ENCODE measurements around the gene MMAB. TPM values are rescaled to one million over a fixed set of nuclear protein-coding genes. Genes with fewer than 3 reads are reported as not detected.

MMAB gene
- total and polyA plus RNA-seq, 2 of the 13 experiments (the other 11 are each of a cell fraction or from before 2014, with no cell fraction given), result 26.1 to 77.3 TPM

DNA sequence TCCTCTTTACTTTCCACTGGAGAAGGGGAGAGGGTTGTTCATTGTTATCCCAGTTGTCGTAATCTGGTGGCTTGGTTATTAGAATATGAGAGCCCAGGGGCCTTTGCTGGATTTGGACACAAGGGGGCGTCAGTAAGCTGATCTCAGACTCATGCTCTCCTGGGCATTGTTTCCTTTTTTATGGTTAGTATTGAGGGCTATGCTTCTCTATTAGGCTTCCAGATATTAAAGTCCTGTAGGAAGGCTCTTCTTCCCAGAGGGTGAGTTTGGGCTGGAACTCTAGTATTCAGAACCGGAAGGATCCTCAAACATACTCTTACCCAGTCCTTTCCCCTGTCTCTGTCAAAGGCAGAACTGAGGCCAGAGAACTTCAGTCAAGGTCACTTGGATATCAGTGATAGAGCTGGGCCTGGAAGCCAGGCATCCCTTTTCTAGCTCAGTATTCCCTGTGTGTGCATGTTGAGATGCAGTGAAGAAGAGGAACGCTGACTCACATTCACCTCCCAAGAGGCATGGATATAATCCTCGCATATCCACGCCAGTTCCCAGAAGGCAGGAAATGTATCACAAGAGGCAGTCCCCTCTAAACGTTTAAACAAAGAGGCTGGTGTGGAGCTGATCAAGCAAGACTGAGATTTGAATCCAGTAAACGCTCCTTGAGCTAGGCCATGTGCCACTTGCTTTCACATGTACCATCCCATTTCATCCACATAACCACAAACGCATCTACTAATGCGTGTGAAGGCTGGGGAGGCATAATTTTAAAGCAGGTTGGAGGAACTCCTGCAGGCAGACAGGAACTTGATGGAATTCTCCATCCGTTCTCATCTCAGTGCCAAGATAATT is 54.3 kb downstream of the MMAB start (continued):
- TF ChIP-seq ZNF264 (CRISPR knock-in tag; IDR thresholded peaks at IDR 0.05) (0 out of 2 replicates have a peak, but pooled peaks have one; percentile 30), RFXANK (CRISPR knock-in tag; IDR thresholded peaks at IDR 0.05) (no peak), SYNCRIP (IDR thresholded peaks at IDR 0.05; ENCODE audit: insufficient read depth, low read depth, low read length) (no peak), NR3C1 (CRISPR knock-in tag; IDR thresholded peaks at IDR 0.05) (no peak)
- TF ChIP-seq, protein P1, sequence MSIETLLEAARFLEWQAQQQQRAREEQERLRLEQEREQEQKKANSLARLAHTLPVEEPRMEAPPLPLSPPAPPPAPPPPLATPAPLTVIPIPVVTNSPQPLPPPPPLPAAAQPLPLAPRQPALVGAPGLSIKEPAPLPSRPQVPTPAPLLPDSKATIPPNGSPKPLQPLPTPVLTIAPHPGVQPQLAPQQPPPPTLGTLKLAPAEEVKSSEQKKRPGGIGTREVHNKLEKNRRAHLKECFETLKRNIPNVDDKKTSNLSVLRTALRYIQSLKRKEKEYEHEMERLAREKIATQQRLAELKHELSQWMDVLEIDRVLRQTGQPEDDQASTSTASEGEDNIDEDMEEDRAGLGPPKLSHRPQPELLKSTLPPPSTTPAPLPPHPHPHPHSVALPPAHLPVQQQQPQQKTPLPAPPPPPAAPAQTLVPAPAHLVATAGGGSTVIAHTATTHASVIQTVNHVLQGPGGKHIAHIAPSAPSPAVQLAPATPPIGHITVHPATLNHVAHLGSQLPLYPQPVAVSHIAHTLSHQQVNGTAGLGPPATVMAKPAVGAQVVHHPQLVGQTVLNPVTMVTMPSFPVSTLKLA (IDR thresholded peaks at IDR 0.05), result no peak

DNA sequence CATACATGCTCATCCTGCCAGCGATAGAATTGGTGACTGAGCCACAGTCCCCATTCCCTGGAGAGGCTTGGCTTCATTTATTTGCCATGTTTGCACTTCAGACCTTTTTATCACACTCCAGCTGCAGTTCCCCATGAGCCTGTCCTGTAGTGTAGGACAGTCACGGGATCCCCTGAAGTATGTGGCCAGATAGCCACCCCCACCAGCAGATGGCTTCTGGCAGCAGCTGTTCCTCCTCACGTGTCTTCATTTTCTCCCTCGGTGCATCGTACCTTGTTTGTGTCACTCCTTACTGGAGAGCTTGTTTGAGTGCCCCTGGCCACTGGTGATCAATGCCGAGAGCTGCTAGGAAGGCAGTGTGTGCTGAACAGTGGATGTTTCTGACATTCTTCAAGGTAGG is 55.7 kb downstream of the MMAB start:
- Histone ChIP-seq H3K9me3 (ENCODE audit: low read length) (no peaks in the 10 kb centered on the region), H3K9ac (ENCODE audit: insufficient read depth, low read depth, low read length) (no peak overlapping the region), H3K27me3 (ENCODE audit: control insufficient read depth in 1 of 2, insufficient read depth in 2 of 2, low read length in 2 of 2) (no peaks in the 10 kb centered on the region), H4K20me1 (ENCODE audit: insufficient read depth, low read length) (no peaks in the 10 kb centered on the region), H3K36me3 (replicated peaks in 1 of 2; ENCODE audit: control insufficient read depth in 1 of 2, insufficient read depth in 2 of 2, low read length in 2 of 2) (peaks cover 11 to 47% of the 10 kb centered on the region in 2 experiments), H3K4me1 (ENCODE audit: insufficient read depth, low read length) (peaks cover 6% of the 10 kb centered on the region), H2AFZ (ENCODE audit: low read length) (no peak overlapping the region), H3K4me3 (replicated peaks in 1 of 3; ENCODE audit: insufficient read depth in 1 of 3, low read depth in 2 of 3, low read length in 3 of 3) (no peak overlapping the region), H3K79me2 (ENCODE audit: insufficient read depth, low read length) (no peaks in the 10 kb centered on the region), H3K4me2 (ENCODE audit: low read depth, low read length) (no peak overlapping the region), H3K27ac (ENCODE audit: extremely low read length, insufficient read depth, low read length) (no peak overlapping the region)
- in situ Hi-C loops (cut with HindIII; ENCODE audit: extremely low pct_ligation_motif_present, low pct_unique_long_range_greater_than_20kb), result loop anchor here (5.0 kb wide), 1 partner anchor 260 kb away; no protein-coding TSS in a partner anchor
- ChIA-PET CTCF (ENCODE audit: low intra/inter-chr PET ratio, low total read pairs) (interaction anchor here (2.2 kb wide), 1 partner anchor 257 kb away, joined by 29 read pairs; no protein-coding TSS in a partner anchor), POLR2A (no interaction called here)
- ATAC-seq, result no peak
- FAIRE-seq, result no peak
- intact Hi-C loops (cut with micrococcal nuclease; ENCODE audit: unreplicated experiment), result loop anchor here (1.0 to 5.0 kb wide), 4 partner anchors 80 to 279 kb away; no protein-coding TSS in a partner anchor
- 84% methylated on average over 6 of the region's 6 CpGs for WGBS (ENCODE audit: low lambda C conversion rate)
- DNase-seq (ENCODE audit: low spot score), result no peak
- BruUV-seq (replicated peaks), result no TSS peak
- TF ChIP-seq, protein P2, sequence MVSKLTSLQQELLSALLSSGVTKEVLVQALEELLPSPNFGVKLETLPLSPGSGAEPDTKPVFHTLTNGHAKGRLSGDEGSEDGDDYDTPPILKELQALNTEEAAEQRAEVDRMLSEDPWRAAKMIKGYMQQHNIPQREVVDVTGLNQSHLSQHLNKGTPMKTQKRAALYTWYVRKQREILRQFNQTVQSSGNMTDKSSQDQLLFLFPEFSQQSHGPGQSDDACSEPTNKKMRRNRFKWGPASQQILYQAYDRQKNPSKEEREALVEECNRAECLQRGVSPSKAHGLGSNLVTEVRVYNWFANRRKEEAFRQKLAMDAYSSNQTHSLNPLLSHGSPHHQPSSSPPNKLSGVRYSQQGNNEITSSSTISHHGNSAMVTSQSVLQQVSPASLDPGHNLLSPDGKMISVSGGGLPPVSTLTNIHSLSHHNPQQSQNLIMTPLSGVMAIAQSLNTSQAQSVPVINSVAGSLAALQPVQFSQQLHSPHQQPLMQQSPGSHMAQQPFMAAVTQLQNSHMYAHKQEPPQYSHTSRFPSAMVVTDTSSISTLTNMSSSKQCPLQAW (CRISPR knock-in tag; IDR thresholded peaks at IDR 0.05), result no peak
- TF ChIP-seq, protein P3, sequence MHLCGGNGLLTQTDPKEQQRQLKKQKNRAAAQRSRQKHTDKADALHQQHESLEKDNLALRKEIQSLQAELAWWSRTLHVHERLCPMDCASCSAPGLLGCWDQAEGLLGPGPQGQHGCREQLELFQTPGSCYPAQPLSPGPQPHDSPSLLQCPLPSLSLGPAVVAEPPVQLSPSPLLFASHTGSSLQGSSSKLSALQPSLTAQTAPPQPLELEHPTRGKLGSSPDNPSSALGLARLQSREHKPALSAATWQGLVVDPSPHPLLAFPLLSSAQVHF (CRISPR knock-in tag; IDR thresholded peaks at IDR 0.05), result no peak
- no peak for TF ChIP-seq ZNF776 (CRISPR knock-in tag; IDR thresholded peaks at IDR 0.05)
- no peak for TF ChIP-seq HNRNPLL (IDR thresholded peaks at IDR 0.05; ENCODE audit: low read depth, low read length, poor library complexity, severe bottlenecking)
- TF ChIP-seq ZBTB1 (CRISPR knock-in tag; IDR thresholded peaks at IDR 0.05; ENCODE audit: borderline replicate concordance), result no peak
- TF ChIP-seq, protein P4, sequence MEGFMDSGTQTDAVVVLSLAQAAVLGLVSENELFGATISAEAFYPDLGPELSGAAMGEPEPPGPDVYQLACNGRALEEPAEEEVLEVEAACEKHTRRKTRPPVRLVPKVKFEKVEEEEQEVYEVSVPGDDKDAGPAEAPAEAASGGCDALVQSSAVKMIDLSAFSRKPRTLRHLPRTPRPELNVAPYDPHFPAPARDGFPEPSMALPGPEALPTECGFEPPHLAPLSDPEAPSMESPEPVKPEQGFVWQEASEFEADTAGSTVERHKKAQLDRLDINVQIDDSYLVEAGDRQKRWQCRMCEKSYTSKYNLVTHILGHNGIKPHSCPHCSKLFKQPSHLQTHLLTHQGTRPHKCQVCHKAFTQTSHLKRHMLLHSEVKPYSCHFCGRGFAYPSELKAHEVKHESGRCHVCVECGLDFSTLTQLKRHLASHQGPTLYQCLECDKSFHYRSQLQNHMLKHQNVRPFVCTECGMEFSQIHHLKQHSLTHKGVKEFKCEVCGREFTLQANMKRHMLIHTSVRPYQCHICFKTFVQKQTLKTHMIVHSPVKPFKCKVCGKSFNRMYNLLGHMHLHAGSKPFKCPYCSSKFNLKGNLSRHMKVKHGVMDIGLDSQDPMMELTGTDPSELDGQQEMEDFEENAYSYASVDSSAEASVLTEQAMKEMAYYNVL (CRISPR knock-in tag; IDR thresholded peaks at IDR 0.05; ENCODE audit: borderline replicate concordance), result no peak
- no peak for TF ChIP-seq SAP130 (CRISPR knock-in tag; IDR thresholded peaks at IDR 0.05; ENCODE audit: low read depth)
- no peak for TF ChIP-seq SAFB2 (CRISPR knock-in tag; IDR thresholded peaks at IDR 0.05; ENCODE audit: borderline replicate concordance, low read depth)
- TF ChIP-seq, protein P5, sequence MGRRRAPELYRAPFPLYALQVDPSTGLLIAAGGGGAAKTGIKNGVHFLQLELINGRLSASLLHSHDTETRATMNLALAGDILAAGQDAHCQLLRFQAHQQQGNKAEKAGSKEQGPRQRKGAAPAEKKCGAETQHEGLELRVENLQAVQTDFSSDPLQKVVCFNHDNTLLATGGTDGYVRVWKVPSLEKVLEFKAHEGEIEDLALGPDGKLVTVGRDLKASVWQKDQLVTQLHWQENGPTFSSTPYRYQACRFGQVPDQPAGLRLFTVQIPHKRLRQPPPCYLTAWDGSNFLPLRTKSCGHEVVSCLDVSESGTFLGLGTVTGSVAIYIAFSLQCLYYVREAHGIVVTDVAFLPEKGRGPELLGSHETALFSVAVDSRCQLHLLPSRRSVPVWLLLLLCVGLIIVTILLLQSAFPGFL (CRISPR knock-in tag; IDR thresholded peaks at IDR 0.05), result no peak
- no peak for TF ChIP-seq MED8 (CRISPR knock-in tag; IDR thresholded peaks at IDR 0.05; ENCODE audit: insufficient replicate concordance)

Data from HepG2 (cell line).